Activated naive CD8-positive, alpha-beta T cell (primary cell): ENCODE data around the gene CACNG3.
"Not testable (repeated sequence)": the region's sequence is repeated elsewhere in the genome, so short reads cannot be mapped to it uniquely, and the experiment has no call there.

Experiments
- H3K27ac Mint-ChIP-seq: one replicate; pipeline ENCODE4 v1.8.0; 2021; ENCODE audit warnings: mixed read lengths
- H3K27me3 Mint-ChIP-seq: one replicate; pipeline ENCODE4 v1.8.0; 2021; ENCODE audit warnings: mixed read lengths
- H3K36me3 Mint-ChIP-seq: one replicate; pipeline ENCODE4 v1.8.0; 2021; ENCODE audit warnings: mixed read lengths
- H3K4me1 Mint-ChIP-seq: one replicate; pipeline ENCODE4 v1.8.0; 2021; ENCODE audit warnings: low read depth, mixed read lengths
- H3K4me3 Mint-ChIP-seq: one replicate; pipeline ENCODE4 v1.8.0; 2021; ENCODE audit warnings: mild to moderate bottlenecking, mixed read lengths
- H3K9me3 Mint-ChIP-seq: one replicate; pipeline ENCODE4 v1.8.0; 2021; ENCODE audit warnings: low read depth, mixed read lengths

Gene CACNG3

DNA sequence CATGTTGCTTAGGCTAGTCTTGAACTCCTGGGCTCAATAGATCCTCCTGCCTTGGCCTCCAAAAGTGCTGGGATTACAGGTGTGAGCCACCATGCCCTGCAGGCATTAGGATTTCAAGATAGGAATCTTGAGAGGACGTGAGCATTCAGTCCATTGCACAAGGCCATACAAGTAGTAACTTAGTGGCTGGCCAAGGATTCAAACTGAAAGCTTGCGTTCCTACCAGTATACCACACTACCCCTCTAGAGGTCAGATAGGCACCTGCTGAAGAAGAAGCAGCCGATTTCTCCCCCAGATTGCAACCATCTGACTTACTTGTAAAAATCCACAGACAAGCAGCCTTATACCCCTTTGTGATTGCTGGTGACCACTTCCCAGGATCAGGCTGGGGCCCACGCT is 80.9 kb downstream of the CACNG3 start:
- peaks cover 6% of the 10 kb centered on the region for H3K27me3 Mint-ChIP-seq
- H3K9me3 Mint-ChIP-seq: no peaks in the 10 kb centered on the region
- no peak overlapping the region for H3K4me3 Mint-ChIP-seq
- no peaks in the 10 kb centered on the region for H3K36me3 Mint-ChIP-seq
- H3K4me1 Mint-ChIP-seq: no peaks in the 10 kb centered on the region
- no peak overlapping the region for H3K27ac Mint-ChIP-seq

DNA sequence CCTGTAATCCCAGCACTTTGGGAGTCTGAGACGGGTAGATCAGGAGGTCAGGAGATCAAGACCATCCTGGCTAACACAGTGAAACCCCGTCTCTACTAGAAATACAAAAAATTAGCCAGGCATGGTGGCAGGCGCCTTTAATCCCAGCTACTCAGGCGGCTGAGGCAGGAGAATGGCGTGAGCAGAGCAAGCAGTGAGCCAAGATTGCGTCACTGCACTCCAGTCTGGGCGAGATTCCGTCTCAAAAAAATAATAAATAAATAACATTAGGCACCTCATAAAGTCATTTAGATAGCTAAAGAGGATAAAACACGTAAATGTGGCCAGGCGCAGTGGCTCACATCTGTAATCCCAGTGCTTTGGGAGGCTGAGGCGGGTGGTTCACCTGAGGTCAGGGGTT is 87.7 kb downstream of the CACNG3 start:
- not testable (repeated sequence) for H3K4me3 Mint-ChIP-seq, H3K9me3 Mint-ChIP-seq, H3K4me1 Mint-ChIP-seq, H3K36me3 Mint-ChIP-seq, H3K27me3 Mint-ChIP-seq, H3K27ac Mint-ChIP-seq

DNA sequence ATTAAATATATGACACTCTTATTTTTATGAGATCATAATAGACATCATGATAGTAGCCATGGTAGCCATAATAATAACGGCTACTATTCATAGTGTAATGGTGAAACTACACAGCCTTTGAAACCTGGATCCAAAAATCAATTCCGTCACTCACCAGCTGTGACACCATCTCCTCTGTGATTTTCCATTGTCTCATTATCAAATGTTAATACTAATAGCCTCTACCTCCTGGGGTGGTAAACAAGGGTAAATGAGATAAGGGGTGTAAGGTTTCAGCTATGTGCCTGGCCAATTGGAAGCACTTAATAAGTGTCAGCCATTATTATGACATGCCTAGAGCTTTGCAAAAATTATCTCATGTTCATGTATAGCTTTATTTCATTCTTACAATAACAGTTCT is 88.6 kb downstream of the CACNG3 start:
- Mint-ChIP-seq H3K4me1 (no peaks in the 10 kb centered on the region), H3K27ac (no peak overlapping the region), H3K36me3 (no peaks in the 10 kb centered on the region), H3K27me3 (peaks cover 10% of the 10 kb centered on the region), H3K9me3 (no peaks in the 10 kb centered on the region), H3K4me3 (no peak overlapping the region)

GRCh38 chr16:24345704-24346103 is 89.6 kb downstream of the CACNG3 start:
- no peak overlapping the region for H3K4me3 Mint-ChIP-seq
- no peaks in the 10 kb centered on the region for H3K9me3 Mint-ChIP-seq
- H3K36me3 Mint-ChIP-seq: no peaks in the 10 kb centered on the region
- no peaks in the 10 kb centered on the region for H3K4me1 Mint-ChIP-seq
- peaks cover 10% of the 10 kb centered on the region for H3K27me3 Mint-ChIP-seq
- no peak overlapping the region for H3K27ac Mint-ChIP-seq

- Mint-ChIP-seq H3K4me1 (no peaks in the 10 kb centered on the region), H3K27me3 (peaks cover 9% of the 10 kb centered on the region), H3K9me3 (no peaks in the 10 kb centered on the region)
These were observed 90.6 kb downstream of the CACNG3 start for GRCh38 chr16:24346734-24347133.

DNA sequence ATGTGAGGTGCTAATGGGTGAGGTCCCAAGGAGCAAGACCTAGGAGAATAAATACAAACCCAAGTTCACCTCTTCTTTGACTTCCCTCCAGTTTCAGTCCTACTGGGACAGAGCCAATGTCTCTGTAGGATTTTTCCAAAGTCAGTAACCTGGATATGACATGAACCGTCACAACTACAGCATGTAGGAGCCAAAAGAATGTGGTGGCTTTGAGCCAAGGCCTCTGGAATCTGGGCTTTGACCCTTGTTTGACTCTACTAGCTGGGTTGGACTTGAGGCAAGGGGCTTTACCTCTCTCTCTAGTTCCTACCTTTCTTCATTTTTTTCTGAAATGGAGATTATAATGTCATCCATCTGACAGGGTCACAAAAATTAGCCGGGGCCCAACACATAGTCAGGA is 91.4 kb downstream of the CACNG3 start:
- H3K27ac Mint-ChIP-seq: no peak overlapping the region
- peaks cover 9% of the 10 kb centered on the region for H3K27me3 Mint-ChIP-seq
- H3K4me1 Mint-ChIP-seq: no peaks in the 10 kb centered on the region
- H3K9me3 Mint-ChIP-seq: no peaks in the 10 kb centered on the region
- H3K4me3 Mint-ChIP-seq: no peak overlapping the region
- H3K36me3 Mint-ChIP-seq: no peaks in the 10 kb centered on the region

More at GRCh38 chr16:24346734-24347133, 90.6 kb downstream of the CACNG3 start:
- no peaks in the 10 kb centered on the region for H3K36me3 Mint-ChIP-seq
- H3K4me3 Mint-ChIP-seq: no peak overlapping the region
- no peak overlapping the region for H3K27ac Mint-ChIP-seq

- Mint-ChIP-seq H3K9me3 (no peaks in the 10 kb centered on the region), H3K27me3 (peaks cover 9% of the 10 kb centered on the region), H3K4me3 (no peak overlapping the region), H3K4me1 (no peaks in the 10 kb centered on the region), H3K36me3 (no peaks in the 10 kb centered on the region), H3K27ac (no peak overlapping the region)
These were observed 92.6 kb downstream of the CACNG3 start for GRCh38 chr16:24348545-24349290.

DNA sequence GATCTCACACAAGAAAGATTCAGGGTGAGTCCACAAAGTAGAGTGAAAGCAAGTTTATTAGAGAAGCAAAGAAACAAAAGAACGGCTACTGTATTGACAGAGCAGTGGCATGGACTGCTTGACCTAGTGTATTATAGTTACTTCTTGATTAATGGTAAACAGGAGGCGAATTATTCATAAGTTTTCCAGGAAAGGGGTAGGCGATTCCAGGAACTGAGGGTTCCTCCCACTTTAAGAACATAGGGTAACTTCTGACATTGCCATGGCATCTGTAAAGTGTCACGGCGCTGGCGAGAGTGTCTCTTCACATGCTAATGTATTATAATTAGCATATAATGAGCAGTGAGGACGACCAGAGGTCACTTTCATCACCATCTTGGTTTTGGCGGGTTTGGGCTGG is 93.2 kb downstream of the CACNG3 start:
- Mint-ChIP-seq H3K27ac (no peak overlapping the region), H3K27me3 (peaks cover 9% of the 10 kb centered on the region), H3K4me1 (no peaks in the 10 kb centered on the region), H3K9me3 (no peaks in the 10 kb centered on the region), H3K4me3 (no peak overlapping the region), H3K36me3 (no peaks in the 10 kb centered on the region)

DNA sequence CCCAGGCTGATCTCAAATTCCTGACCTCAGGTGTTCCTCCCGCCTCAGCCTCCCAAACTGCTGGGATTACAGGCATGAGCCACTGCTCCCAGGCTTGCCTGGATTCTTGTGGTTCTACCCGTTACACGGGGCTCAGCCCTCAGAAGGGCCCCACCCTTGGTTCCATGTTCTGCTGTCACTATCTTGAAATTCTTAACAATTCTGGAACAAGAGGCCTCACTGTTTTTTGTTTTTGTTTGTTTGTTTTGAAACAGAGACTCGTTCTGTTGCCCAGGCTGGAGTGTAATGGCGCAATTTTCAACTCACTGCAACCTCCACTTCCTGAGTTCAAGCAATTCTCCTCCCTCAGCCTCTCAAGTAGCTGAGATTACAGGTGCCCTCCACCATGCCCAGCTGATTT is 96.6 kb downstream of the CACNG3 start:
- no peaks in the 10 kb centered on the region for H3K36me3 Mint-ChIP-seq
- H3K4me3 Mint-ChIP-seq: no peak overlapping the region

GRCh38 chr16:24353622-24354021 is 97.5 kb downstream of the CACNG3 start:
- no peaks in the 10 kb centered on the region for H3K4me1 Mint-ChIP-seq
- peaks cover 6% of the 10 kb centered on the region for H3K27me3 Mint-ChIP-seq
- no peaks in the 10 kb centered on the region for H3K36me3 Mint-ChIP-seq
- no peak overlapping the region for H3K27ac Mint-ChIP-seq
- no peaks in the 10 kb centered on the region for H3K9me3 Mint-ChIP-seq
- no peak overlapping the region for H3K4me3 Mint-ChIP-seq

More for the DNA sequence above, 96.6 kb downstream of the CACNG3 start:
- H3K9me3 Mint-ChIP-seq: no peaks in the 10 kb centered on the region
- H3K27ac Mint-ChIP-seq: no peak overlapping the region
- H3K4me1 Mint-ChIP-seq: no peaks in the 10 kb centered on the region
- H3K27me3 Mint-ChIP-seq: peaks cover 5% of the 10 kb centered on the region

- Mint-ChIP-seq H3K27ac (no peak overlapping the region), H3K4me1 (no peaks in the 10 kb centered on the region), H3K36me3 (no peaks in the 10 kb centered on the region), H3K4me3 (no peak overlapping the region), H3K27me3 (peaks cover 7% of the 10 kb centered on the region), H3K9me3 (no peaks in the 10 kb centered on the region)
These were observed 101.4 kb downstream of the CACNG3 start for GRCh38 chr16:24357511-24357910.

DNA sequence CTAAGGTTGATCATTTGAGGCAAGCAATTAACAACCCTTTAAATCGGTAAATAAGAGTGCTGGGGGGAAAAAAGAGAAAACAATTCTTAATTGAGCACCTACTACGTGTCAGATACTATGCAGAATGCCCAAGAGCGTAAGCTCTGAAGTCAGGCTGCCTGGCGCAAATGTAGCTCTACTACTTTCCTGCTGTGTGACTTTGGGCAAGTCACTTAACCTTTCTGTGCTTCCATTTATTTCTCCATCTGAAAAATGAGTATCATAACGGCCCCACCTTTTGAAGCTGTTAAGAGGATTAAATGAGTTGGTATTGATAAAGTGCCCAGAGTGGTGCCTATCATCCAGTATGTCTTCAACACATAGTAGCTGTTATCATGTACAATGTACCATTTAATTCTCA is 102.0 kb downstream of the CACNG3 start:
- Mint-ChIP-seq H3K27me3 (peaks cover 8% of the 10 kb centered on the region), H3K36me3 (no peaks in the 10 kb centered on the region), H3K4me1 (no peaks in the 10 kb centered on the region), H3K27ac (no peak overlapping the region), H3K9me3 (no peaks in the 10 kb centered on the region), H3K4me3 (no peak overlapping the region)

DNA sequence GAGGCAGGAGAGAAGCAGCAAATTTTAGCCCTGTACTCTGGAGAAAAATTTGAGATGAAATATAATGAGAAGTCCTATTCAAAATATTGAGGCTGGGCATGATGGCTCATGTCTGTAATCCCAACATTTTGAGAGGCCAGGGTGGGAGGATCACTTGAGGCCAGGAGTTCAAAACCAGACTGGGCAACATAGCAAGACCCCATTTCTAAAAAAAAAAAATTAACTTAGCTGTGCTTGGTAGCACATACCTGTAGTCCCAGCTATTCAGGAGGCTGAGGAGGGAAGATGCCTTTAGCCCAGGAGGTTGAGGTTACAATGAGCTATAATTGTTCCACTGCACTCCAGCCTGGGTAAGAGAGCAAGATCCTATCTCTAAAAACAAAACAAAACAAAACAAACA is 103.4 kb downstream of the CACNG3 start:
- Mint-ChIP-seq H3K4me3 (no peak overlapping the region), H3K9me3 (no peaks in the 10 kb centered on the region), H3K4me1 (no peaks in the 10 kb centered on the region), H3K27ac (no peak overlapping the region), H3K36me3 (no peaks in the 10 kb centered on the region), H3K27me3 (peaks cover 13% of the 10 kb centered on the region)

DNA sequence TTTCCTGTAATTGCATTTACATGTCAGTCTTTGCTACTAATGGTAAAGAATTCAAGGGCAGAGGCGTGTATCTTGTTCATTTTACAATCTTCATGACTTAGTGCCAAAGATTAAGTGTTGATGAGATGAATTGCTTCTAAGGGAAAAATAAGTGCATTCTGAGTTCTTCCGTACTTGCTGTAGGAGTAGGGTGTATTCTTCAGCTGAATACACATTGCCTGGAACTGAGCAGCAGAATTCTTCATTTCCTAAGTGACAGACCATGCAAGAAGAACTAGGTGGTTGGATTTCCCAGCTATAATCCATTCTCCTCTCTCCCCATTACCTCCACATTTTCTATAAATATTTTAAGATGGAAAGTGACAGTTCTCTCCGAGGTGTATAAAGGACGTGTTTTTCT is 104.8 kb downstream of the CACNG3 start:
- Mint-ChIP-seq H3K27me3 (peaks cover 14% of the 10 kb centered on the region), H3K9me3 (no peaks in the 10 kb centered on the region), H3K36me3 (no peaks in the 10 kb centered on the region)

GRCh38 chr16:24364596-24364995 is 108.5 kb downstream of the CACNG3 start:
- Mint-ChIP-seq H3K36me3 (no peaks in the 10 kb centered on the region), H3K27me3 (peaks cover 20% of the 10 kb centered on the region), H3K9me3 (no peaks in the 10 kb centered on the region), H3K4me1 (no peaks in the 10 kb centered on the region), H3K4me3 (no peak overlapping the region), H3K27ac (no peak overlapping the region)

More for the DNA sequence above, 104.8 kb downstream of the CACNG3 start:
- H3K4me3 Mint-ChIP-seq: no peak overlapping the region
- H3K4me1 Mint-ChIP-seq: no peaks in the 10 kb centered on the region
- no peak overlapping the region for H3K27ac Mint-ChIP-seq

DNA sequence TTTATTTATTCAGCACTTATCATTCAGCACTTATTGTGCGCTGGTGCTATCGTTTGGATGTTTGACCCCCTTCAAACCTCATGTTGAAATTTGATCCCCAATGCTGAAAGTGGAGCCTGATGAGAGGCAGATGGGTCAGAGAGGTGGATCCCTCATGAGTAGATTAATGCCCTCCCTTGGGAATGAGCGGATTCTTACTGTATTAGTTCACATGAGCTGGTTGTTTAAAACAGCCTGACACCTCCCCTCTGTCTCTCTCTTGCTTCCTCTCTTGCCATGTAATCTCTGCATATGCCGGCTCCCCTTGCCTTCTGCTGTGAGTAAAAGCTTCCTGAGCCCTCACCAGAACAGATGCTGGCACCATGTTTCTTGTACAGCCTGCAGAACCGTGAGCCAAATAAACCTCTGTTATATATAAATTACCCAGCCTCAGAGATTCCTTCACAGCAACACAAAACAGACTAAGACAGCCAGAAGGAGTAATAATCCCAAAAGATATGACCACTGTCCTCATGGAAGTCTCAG is 111.1 kb downstream of the CACNG3 start:
- H3K4me1 Mint-ChIP-seq: no peaks in the 10 kb centered on the region
- H3K9me3 Mint-ChIP-seq: no peaks in the 10 kb centered on the region
- H3K27ac Mint-ChIP-seq: no peak overlapping the region
- peaks cover 16% of the 10 kb centered on the region for H3K27me3 Mint-ChIP-seq
- H3K36me3 Mint-ChIP-seq: no peaks in the 10 kb centered on the region
- no peak overlapping the region for H3K4me3 Mint-ChIP-seq
